GM23338 (cell line): ENCODE data around the gene ARHGEF19.

ENCODE experiments used
- CREB1 ChIP-seq: fragments of 250-450 bp; sonication (Bioruptor Pico); IDR thresholded peaks from 2 replicates; pipeline ENCODE4 v1.5.0; 2020; ENCODE audit warnings: low read depth, mild to moderate bottlenecking, moderate library complexity
- CTCF ChIP-seq, 2 experiments: fragments of 200-600 bp in 1 of 2; sonication (generic) in 1 of 2; conservative IDR thresholded peaks; 2 replicates each; pipeline versions ENCODE4 v1.5.1 to v1.6.1; 2016 to 2017; ENCODE audit warnings: antibody characterized with exemption in 2 of 2, low read depth in 2 of 2, mild to moderate bottlenecking in 2 of 2, moderate library complexity in 1 of 2
- ETS1 ChIP-seq: IDR thresholded peaks from 2 replicates; pipeline ENCODE4 v1.6.1; 2016; ENCODE audit warnings: antibody characterized with exemption
- EZH2 ChIP-seq: fragments of 200-600 bp; sonication (generic); IDR thresholded peaks from one replicate; pipeline ENCODE4 v1.8.0; 2017; ENCODE audit warnings: antibody characterized with exemption, mild to moderate bottlenecking, low read depth; ENCODE audit not compliant: unreplicated experiment
- EZH2phosphoT487 ChIP-seq: fragments of 200-600 bp; sonication (generic); IDR thresholded peaks from one replicate; pipeline ENCODE4 v1.8.1; 2018; ENCODE audit warnings: antibody characterized with exemption; ENCODE audit not compliant: unreplicated experiment
- JUNB ChIP-seq: IDR thresholded peaks from one replicate; pipeline ENCODE4 v1.6.1; 2016; ENCODE audit warnings: antibody characterized with exemption; ENCODE audit not compliant: unreplicated experiment
- NANOG ChIP-seq: IDR thresholded peaks from 2 replicates; pipeline ENCODE4 v1.6.1; 2016; ENCODE audit warnings: antibody characterized with exemption, borderline replicate concordance
- POLR2AphosphoS5 ChIP-seq: IDR thresholded peaks from 2 replicates; pipeline ENCODE4 v1.6.1; 2016; ENCODE audit warnings: antibody characterized with exemption, low read depth
- ZNF114 ChIP-seq: fragments of 250-450 bp; sonication (Bioruptor Pico); IDR thresholded peaks from 2 replicates; pipeline ENCODE4 v1.5.0; 2020; ENCODE audit warnings: mild to moderate bottlenecking, moderate library complexity
- ZNF331 ChIP-seq: fragments of 250-450 bp; sonication (Bioruptor Pico); IDR thresholded peaks from 2 replicates; pipeline ENCODE4 v1.5.0; 2020; ENCODE audit warnings: low read depth, mild to moderate bottlenecking, moderate library complexity
- TF ChIP-seq, protein P1 (sequence below): IDR thresholded peaks from one replicate; pipeline ENCODE4 v1.6.1; 2018; ENCODE audit warnings: antibody characterized with exemption; ENCODE audit not compliant: unreplicated experiment
- TF ChIP-seq, protein P2 (sequence below): fragments of 250-450 bp; sonication (Bioruptor Pico); IDR thresholded peaks from 2 replicates; pipeline ENCODE4 v1.5.0; 2020; ENCODE audit warnings: mild to moderate bottlenecking, moderate library complexity

DNA sequence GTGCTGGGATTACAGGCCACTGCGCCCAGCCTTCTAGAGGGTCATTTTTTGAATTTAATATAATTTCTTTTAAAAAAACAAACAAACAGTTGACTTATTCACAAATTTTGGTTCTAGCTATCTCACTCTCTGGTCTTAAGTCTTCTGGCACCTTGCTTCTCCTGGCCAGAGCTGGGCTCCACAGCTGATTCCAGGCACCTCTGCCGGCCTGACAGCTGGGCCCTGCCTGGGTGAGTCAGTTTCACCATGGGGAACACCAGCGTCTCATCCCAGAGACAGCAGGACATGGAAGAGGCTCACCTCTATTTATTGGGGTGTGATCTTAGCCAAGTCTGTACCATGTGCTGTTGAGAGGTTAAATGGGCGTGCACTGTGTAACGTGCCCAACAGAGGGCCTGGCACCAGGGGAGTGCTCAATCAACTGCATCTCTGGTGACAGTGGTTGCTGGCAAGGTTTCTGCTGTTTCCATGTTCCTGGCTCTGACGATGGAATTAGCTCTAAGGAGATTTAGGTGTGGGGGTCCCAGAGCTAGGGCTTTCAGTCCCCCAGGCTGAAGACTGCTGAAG, 23.6 kb upstream of the ARHGEF19 start:
- TF ChIP-seq CTCF (conservative IDR thresholded peaks at IDR 0.05; ENCODE audit: low read depth in 2 of 2) (peak in 1 of 2 experiments; percentile 32; a peak in 3 of 4 replicates), EZH2 (no peak), EZH2phosphoT487 (no peak), POLR2AphosphoS5 (no peak), ETS1 (no peak), JUNB (no peak), ZNF114 (no peak), CREB1 (CRISPR knock-in tag) (no peak), NANOG (no peak), ZNF331 (no peak)
- TF ChIP-seq, protein P1, sequence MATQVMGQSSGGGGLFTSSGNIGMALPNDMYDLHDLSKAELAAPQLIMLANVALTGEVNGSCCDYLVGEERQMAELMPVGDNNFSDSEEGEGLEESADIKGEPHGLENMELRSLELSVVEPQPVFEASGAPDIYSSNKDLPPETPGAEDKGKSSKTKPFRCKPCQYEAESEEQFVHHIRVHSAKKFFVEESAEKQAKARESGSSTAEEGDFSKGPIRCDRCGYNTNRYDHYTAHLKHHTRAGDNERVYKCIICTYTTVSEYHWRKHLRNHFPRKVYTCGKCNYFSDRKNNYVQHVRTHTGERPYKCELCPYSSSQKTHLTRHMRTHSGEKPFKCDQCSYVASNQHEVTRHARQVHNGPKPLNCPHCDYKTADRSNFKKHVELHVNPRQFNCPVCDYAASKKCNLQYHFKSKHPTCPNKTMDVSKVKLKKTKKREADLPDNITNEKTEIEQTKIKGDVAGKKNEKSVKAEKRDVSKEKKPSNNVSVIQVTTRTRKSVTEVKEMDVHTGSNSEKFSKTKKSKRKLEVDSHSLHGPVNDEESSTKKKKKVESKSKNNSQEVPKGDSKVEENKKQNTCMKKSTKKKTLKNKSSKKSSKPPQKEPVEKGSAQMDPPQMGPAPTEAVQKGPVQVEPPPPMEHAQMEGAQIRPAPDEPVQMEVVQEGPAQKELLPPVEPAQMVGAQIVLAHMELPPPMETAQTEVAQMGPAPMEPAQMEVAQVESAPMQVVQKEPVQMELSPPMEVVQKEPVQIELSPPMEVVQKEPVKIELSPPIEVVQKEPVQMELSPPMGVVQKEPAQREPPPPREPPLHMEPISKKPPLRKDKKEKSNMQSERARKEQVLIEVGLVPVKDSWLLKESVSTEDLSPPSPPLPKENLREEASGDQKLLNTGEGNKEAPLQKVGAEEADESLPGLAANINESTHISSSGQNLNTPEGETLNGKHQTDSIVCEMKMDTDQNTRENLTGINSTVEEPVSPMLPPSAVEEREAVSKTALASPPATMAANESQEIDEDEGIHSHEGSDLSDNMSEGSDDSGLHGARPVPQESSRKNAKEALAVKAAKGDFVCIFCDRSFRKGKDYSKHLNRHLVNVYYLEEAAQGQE = no peak
- TF ChIP-seq, protein P2, sequence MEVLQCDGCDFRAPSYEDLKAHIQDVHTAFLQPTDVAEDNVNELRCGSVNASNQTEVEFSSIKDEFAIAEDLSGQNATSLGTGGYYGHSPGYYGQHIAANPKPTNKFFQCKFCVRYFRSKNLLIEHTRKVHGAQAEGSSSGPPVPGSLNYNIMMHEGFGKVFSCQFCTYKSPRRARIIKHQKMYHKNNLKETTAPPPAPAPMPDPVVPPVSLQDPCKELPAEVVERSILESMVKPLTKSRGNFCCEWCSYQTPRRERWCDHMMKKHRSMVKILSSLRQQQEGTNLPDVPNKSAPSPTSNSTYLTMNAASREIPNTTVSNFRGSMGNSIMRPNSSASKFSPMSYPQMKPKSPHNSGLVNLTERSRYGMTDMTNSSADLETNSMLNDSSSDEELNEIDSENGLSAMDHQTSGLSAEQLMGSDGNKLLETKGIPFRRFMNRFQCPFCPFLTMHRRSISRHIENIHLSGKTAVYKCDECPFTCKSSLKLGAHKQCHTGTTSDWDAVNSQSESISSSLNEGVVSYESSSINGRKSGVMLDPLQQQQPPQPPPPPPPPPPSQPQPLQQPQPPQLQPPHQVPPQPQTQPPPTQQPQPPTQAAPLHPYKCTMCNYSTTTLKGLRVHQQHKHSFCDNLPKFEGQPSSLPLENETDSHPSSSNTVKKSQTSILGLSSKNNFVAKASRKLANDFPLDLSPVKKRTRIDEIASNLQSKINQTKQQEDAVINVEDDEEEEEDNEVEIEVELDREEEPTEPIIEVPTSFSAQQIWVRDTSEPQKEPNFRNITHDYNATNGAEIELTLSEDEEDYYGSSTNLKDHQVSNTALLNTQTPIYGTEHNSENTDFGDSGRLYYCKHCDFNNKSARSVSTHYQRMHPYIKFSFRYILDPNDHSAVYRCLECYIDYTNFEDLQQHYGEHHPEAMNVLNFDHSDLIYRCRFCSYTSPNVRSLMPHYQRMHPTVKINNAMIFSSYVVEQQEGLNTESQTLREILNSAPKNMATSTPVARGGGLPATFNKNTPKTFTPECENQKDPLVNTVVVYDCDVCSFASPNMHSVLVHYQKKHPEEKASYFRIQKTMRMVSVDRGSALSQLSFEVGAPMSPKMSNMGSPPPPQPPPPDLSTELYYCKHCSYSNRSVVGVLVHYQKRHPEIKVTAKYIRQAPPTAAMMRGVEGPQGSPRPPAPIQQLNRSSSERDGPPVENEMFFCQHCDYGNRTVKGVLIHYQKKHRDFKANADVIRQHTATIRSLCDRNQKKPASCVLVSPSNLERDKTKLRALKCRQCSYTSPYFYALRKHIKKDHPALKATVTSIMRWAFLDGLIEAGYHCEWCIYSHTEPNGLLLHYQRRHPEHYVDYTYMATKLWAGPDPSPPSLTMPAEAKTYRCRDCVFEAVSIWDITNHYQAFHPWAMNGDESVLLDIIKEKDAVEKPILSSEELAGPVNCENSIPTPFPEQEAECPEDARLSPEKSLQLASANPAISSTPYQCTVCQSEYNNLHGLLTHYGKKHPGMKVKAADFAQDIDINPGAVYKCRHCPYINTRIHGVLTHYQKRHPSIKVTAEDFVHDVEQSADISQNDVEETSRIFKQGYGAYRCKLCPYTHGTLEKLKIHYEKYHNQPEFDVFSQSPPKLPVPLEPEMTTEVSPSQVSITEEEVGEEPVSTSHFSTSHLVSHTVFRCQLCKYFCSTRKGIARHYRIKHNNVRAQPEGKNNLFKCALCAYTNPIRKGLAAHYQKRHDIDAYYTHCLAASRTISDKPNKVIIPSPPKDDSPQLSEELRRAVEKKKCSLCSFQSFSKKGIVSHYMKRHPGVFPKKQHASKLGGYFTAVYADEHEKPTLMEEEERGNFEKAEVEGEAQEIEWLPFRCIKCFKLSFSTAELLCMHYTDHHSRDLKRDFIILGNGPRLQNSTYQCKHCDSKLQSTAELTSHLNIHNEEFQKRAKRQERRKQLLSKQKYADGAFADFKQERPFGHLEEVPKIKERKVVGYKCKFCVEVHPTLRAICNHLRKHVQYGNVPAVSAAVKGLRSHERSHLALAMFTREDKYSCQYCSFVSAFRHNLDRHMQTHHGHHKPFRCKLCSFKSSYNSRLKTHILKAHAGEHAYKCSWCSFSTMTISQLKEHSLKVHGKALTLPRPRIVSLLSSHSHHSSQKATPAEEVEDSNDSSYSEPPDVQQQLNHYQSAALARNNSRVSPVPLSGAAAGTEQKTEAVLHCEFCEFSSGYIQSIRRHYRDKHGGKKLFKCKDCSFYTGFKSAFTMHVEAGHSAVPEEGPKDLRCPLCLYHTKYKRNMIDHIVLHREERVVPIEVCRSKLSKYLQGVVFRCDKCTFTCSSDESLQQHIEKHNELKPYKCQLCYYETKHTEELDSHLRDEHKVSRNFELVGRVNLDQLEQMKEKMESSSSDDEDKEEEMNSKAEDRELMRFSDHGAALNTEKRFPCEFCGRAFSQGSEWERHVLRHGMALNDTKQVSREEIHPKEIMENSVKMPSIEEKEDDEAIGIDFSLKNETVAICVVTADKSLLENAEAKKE (CRISPR knock-in tag) = no peak
